GM18861 (cell line): ENCODE data around the gene LIMS2.

Experiments
- ATAC-seq: cut with Tn5 transposase; IDR thresholded peaks from one replicate; pipeline ENCODE4 v1.9.1; 2021; ENCODE audit not compliant: unreplicated experiment

Gene LIMS2

DNA sequence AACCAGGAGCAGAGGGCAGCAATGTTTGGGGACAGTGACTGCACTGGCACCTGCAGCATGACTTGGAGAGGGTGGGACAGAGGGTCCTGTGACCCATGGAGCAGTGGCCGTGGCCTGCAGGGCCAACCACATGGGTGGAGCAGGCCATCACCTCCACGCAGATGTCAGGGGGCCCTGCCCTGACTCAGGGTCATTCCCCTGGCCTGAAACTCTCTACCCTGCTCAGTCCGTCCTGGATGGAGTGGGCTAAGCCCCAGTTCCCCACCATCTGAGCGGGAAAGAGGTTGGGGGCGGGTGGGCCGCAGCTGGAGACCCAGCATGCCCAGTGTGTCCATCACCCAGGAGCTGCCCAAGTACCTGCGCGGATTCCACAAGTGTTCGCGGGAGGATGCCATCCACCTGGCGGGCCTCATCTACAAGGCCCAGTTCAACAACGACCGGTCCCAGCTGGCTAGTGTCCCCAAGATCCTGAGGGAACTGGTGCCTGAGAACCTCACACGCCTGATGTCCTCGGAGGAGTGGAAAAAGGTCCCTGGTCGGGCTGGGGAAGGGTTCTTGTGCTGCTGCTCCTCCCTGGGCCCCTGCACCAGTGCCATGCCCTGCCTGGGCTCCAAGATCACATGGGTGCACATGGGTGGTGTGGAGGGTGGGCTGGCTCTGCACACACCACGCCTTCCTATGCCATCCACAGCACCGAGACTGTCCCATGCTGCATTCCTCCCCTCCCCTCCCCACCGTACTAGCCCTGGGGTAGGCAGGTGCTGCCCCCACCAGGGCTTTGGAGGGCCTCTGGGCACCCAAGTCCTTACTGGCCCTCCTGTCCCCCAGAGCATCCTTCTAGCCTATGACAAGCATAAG lies 39.7 kb downstream of the LIMS2 start:
- ATAC-seq: no peak

DNA sequence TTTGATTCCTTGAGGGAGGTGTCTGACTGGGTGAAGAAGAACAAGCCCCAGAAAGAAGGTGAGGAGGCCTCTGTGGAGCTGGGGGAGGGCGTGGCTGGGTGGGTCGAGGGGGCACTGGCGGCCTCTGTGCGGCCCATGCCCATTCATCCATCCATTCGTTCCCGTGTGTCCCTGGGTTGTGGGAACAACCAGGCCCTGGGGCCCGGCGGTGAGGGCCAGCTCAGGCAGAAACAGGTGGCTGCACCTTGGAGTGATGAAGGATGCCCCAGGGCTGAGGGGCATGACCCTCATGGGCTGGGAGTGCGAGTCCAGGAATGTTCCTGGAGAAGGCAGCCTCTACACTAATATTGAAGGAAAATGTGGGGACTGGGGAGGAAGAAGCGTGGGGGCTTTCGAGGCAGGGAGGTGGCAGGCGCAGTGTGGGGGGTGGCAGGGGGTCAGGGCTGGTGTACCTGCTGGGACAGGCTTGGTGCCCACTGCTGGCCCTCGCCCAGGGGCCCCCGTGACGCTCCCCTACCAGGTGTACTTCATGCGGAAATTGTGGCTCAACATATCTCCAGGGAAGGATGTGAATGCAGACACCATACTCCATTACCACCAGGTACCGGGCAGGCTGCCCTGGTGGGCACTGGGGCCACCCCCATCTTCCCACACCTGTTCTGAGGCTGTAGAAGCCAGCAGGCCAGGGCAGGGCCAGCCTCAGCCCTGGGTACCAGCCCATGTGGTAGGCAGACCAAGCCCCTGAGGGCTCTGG lies 40.5 kb downstream of the LIMS2 start:
- no peak for ATAC-seq

DNA sequence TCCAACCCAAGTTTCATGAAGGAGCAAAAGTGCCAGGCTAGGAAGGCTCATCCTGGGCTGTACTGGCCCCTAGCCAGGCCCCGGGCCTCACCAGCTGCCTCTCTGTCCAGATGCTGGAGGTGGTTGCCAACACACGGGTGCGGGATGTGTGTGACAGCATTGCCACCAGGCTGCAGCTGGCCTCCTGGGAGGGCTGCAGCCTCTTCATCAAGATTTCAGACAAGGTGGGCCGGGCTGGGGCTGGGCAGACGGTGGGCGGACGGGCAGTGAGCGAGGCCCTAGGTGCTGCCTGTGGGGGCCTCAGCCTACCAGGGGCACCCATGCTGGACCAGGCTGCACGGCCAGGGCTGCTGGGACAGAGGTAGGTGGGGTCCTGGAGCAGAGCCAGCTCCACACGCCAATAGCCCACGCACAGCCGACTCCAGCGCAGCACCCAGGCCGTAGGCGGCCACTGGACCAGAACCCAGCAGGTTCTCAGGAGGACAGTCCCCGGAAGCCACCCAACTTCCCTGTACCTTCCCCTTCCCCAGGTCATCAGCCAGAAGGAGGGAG lies 41.2 kb downstream of the LIMS2 start:
- no peak for ATAC-seq

- ATAC-seq: no peak
Measured at GRCh38 chr2:127633556-127634065, 41.7 kb downstream of the LIMS2 start.

- ATAC-seq: no peak
Measured at GRCh38 chr2:127632592-127633489, 42.5 kb downstream of the LIMS2 start.

- ATAC-seq: no peak
Measured at GRCh38 chr2:127631997-127632581, 43.2 kb downstream of the LIMS2 start.

GRCh38 chr2:127631541-127631996 lies 43.8 kb downstream of the LIMS2 start:
- ATAC-seq: no peak

DNA sequence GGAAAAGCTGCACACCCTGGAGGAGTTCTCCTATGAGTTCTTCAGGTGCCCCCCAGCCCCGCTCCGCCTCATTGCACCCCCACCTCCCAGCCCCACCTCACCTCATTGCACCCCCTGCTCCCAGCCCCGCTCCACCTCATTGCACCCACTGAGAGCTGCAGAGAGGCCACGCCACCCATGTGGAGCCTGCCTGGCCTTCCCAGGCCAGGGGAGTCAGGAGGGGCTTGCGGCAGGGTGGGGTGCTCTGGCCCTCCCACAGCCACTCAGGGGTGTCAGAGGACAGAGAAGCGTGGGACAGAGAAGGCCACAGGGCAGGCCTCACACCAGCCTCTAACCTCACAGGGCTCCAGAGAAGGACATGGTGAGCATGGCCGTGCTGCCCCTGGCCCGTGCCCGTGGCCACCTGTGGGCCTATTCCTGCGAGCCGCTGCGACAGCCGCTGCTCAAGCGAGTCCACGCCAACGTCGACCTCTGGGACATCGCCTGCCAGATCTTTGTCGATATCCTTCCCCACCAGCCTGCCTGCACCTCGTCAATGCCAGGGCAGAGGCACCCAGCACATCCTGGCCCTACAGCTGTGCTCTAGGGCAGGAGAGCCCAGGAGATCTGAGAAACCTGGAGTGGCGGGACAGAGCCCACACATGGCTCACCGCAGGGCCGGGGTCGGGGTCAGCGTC lies 44.3 kb downstream of the LIMS2 start:
- no peak for ATAC-seq

DNA sequence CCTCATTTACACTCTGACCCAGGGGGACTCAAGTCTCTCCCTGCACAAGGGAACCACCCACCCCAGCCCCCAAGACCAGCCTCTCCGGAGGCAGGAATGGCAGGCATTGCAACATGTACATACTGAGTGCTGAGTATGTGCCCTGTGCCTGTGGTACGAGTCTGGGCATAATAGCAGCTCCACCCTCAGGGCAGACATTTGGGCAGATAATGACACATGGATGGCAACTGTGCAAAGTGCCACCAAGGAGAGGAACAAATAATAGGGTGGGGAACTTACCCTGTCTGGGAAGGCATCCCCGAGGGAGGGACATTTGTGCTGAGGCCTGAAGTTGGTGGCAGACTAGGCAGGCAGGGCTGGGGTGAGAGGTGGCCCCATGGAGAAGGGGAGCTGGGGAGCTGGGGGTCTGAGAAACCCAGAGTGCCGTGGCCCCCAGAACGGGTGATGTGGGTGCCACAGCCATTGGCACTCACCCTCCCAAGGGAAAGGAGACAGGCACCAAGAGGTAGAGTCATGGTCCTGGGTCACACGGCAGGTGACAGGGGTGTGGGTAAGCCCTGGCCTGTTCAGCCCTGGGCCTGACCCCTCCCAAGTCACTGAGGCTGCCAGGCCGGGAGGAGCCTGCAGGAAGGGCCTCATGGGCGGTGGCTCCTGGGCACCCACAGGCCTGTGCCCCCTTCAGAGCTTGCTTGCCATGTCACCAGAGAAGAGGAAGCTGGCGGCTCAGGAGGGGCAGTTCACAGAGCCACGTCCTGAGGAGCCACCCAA lies 45.0 kb downstream of the LIMS2 start:
- no peak for ATAC-seq

DNA sequence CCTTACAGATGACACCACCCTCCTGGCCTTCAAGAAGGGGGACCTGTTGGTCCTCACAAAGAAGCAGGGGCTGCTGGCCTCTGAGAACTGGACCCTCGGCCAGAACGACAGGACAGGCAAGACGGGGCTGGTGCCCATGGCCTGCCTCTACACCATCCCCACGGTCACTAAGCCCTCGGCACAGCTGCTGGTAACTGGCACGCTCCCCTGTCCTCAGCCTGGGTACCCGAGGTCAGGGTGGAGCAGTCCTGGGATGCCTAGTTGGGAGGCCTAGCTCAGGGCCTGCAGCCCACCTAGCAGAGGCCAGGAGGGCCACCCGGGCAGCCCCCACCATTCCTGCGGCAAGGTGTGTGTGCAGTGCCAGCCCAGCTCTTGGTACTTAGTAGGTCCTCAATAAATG lies 45.7 kb downstream of the LIMS2 start:
- no peak for ATAC-seq

- no peak for ATAC-seq
Measured at GRCh38 chr2:127628767-127629614, 46.3 kb downstream of the LIMS2 start.

GRCh38 chr2:127627740-127628571 lies 47.4 kb downstream of the LIMS2 start:
- no peak for ATAC-seq

DNA sequence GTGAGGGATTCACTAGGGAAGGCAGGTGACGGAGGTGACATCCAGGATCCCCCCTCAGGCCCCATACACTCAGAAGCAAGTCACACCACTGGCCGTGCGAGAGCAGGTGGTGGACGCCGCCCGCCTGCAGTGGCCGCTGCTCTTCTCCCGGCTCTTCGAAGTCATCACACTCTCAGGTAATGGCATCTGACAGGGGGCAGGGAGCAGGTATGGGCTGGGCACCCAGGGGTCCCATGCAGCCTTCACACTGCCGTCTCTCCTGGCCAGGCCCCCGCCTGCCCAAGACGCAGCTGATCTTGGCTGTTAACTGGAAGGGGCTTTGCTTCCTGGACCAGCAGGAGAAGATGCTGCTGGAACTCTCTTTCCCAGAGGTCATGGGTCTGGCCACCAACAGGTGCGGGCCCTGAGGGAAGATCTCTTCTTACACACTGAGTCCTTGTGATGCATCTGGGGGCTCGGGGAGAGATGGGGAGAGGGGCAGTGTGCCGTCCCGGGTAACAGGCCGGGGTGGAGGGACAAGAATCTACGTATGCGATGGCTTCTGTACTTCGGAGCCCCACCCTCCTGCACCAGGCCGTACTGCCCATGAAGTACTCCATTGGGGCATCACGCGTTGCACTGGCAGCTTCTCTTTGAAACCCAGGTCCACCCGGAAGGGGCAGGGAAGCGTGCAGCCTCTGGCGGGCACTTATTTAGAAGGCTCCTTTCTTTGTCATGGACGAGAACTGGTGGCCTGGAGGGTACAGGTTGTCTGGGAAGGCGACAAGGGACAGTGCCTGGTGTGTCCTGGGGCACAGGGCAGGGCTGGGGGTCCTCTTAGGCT lies 48.2 kb downstream of the LIMS2 start:
- ATAC-seq: no peak

DNA sequence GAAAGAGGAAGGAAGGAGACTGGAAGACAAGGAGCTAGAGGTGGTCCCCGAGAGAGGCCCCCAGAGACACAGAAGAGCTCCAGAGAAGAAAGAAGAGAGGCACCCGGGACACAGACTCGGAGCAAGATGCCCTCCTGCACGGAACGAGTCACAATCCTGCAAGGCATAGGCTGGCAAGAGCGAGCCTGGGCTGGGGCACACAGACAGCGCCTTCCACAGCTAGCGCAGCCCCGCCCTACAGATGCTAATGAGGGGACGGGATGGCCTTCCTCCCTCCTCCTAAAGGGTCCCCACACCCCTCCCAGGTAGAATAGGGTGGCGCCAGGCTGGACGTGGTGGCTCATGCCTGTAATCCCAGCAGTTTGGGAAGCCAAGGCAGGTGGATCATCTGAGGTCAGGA lies 49.2 kb downstream of the LIMS2 start:
- ATAC-seq: no peak

DNA sequence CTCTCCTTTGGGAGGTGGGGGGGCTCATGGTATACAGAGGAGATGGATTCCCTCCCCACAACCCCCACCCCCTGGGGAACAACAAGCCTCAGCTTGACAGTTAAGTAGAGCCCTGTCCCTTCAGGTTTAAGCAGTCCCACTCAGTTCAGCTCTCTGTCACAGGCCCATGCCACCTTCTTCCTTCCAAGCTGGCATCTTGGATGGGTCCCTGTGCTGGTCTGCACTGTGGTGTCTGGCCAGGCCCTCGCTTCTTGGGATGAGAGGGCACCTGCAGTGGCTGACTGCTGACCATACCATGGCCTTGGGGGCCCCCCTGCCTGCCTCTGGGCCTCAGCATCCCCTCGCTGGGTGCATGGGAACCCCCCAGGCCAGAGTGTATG lies 49.8 kb downstream of the LIMS2 start:
- ATAC-seq: no peak
